Renal cortical epithelial cell (primary cell): ENCODE data around the gene CKLF. TPM values are rescaled to one million over a fixed set of nuclear protein-coding genes. Genes with fewer than 3 reads are reported as not detected.

ENCODE experiments used
- total RNA-seq: library from RNA; depleted of rRNA; stranded (reverse); fragments of >200 nt; gene quantifications from 2 replicates; pipeline ENCODE4 v1.2.3, GENCODE V29; 2014

Gene CKLF
- total RNA-seq, 1 donor from 2014 or later = 69.3 TPM

Other genes with a start within 250 kb of the CKLF start
- gene CDH5, start 185.9 kb upstream of the CKLF start, total RNA-seq = 0.65 and 0.87 TPM in 2 replicates
- 3.8 and 4.2 TPM in 2 replicates for gene BEAN1, start 125.3 kb upstream of the CKLF start, total RNA-seq
- 62.8 and 69.1 TPM in 2 replicates for gene TK2, start 2.5 kb upstream of the CKLF start, total RNA-seq
- gene CMTM1, start 13.9 kb downstream of the CKLF start, total RNA-seq = 2.8 and 6.2 TPM in 2 replicates
- gene CMTM2, start 26.9 kb downstream of the CKLF start, total RNA-seq = not detected in 2 replicates
- gene CMTM3, start 52.1 kb downstream of the CKLF start, total RNA-seq = 11.6 and 22.2 TPM in 2 replicates
- 83.9 and 112 TPM in 2 replicates for gene CMTM4, start 144.2 kb downstream of the CKLF start, total RNA-seq
- gene DYNC1LI2, start 199.0 kb downstream of the CKLF start, total RNA-seq = 157 and 172 TPM in 2 replicates
- gene TERB1, start 249.0 kb downstream of the CKLF start, total RNA-seq = 0.15 and 0.35 TPM in 2 replicates